Activated naive CD4-positive, alpha-beta T cell treated with anti-CD3 and anti-CD28 coated beads for 36 hours (primary cell): ENCODE results near the gene CPT1C. TPM values are rescaled to one million over a fixed set of nuclear protein-coding genes. Genes with fewer than 3 reads are reported as not detected.

Experiments used
- CTCF ChIA-PET: fragments of 350-600 bp; sonication (Branson Sonifier 250); formaldehyde crosslinking; loops from one replicate; lab custom pipeline; 2021; ENCODE audit warnings: antibody characterized with exemption; lab: Charles Lee
- DNase-seq: peaks from one replicate; pipeline ENCODE4 v3.0.0-alpha.2; 2020
- H3K27ac Mint-ChIP-seq: one replicate; pipeline ENCODE4 v1.8.0; 2021; ENCODE audit warnings: mild to moderate bottlenecking, mixed read lengths
- H3K27me3 Mint-ChIP-seq: one replicate; pipeline ENCODE4 v1.8.0; 2021; ENCODE audit warnings: low read depth, mixed read lengths
- H3K36me3 Mint-ChIP-seq: one replicate; pipeline ENCODE4 v1.8.0; 2021; ENCODE audit warnings: low read depth, mixed read lengths
- H3K4me1 Mint-ChIP-seq: one replicate; pipeline ENCODE4 v1.8.0; 2021; ENCODE audit warnings: low read depth, mixed read lengths
- H3K4me3 Mint-ChIP-seq: one replicate; pipeline ENCODE4 v1.8.0; 2021; ENCODE audit warnings: mild to moderate bottlenecking, moderate library complexity, mixed read lengths
- H3K9me3 Mint-ChIP-seq: one replicate; pipeline ENCODE4 v1.8.0; 2021; ENCODE audit warnings: mixed read lengths
- intact Hi-C: fragments of 100-400 bp; cut with micrococcal nuclease; formaldehyde crosslinking; loops from one replicate; pipeline ENCODE4 v1.15.1; 2023
- microRNA-seq: library from miRNA; unstranded; fragments of <30 nt; microRNA quantifications from one replicate; pipeline ENCODE4 v1.2.0, GENCODE V29; 2022; ENCODE audit warnings: borderline microRNAs expressed, borderline replicate concordance
- total RNA-seq, 2 experiments: library from RNA; stranded (reverse); gene quantifications; one replicate each; pipeline ENCODE4 v1.2.3, GENCODE V29; 2021

Gene CPT1C
- total RNA-seq, 2 experiments from 2014 or later: 0.32 to 0.48 TPM

GRCh38 chr19:49758292-49758691 lies 67.4 kb downstream of the CPT1C start:
- Mint-ChIP-seq H3K36me3 (no peaks in the 10 kb centered on the region), H3K4me1 (no peaks in the 10 kb centered on the region), H3K4me3 (no peak overlapping the region), H3K27me3 (no peaks in the 10 kb centered on the region), H3K9me3 (peaks cover 5% of the 10 kb centered on the region), H3K27ac (no peak overlapping the region)
- intact Hi-C loops: no loop called here
- DNase-seq: no peak
- CTCF ChIA-PET: interaction anchor here (0.6 kb wide), 1 partner anchor 9 kb away, joined by 3 read pairs; no protein-coding TSS in a partner anchor

- intact Hi-C loops: no loop called here
- Mint-ChIP-seq H3K27me3 (no peaks in the 10 kb centered on the region), H3K4me3 (no peak overlapping the region)
Observed at GRCh38 chr19:49761249-49761624, 70.3 kb downstream of the CPT1C start.

GRCh38 chr19:49761625-49762311 lies 70.9 kb downstream of the CPT1C start:
- H3K4me3 Mint-ChIP-seq: peak overlapping the region; percentile 24

More at GRCh38 chr19:49761249-49761624, 70.3 kb downstream of the CPT1C start:
- Mint-ChIP-seq H3K4me1 (peaks cover 5% of the 10 kb centered on the region), H3K9me3 (peaks cover under 1% of the 10 kb centered on the region), H3K27ac (peak overlapping the region; percentile 66), H3K36me3 (no peaks in the 10 kb centered on the region)
- CTCF ChIA-PET: no interaction called here
- DNase-seq: no peak

GRCh38 chr19:49763230-49763629 lies 72.3 kb downstream of the CPT1C start, which contains the start of gene TSKS:
TSKS (minus strand) TSS chr19:49763306; CDS start chr19:49763247, 59 bp downstream.
- intact Hi-C loops: no loop called here
- CTCF ChIA-PET: interaction anchor here (1.1 kb wide), 1 partner anchor 12 kb away, joined by 3 read pairs; no protein-coding TSS in a partner anchor

More at GRCh38 chr19:49761625-49762311, 70.9 kb downstream of the CPT1C start:
- Mint-ChIP-seq H3K27me3 (no peaks in the 10 kb centered on the region), H3K36me3 (no peaks in the 10 kb centered on the region), H3K9me3 (no peaks in the 10 kb centered on the region), H3K4me1 (peaks cover 5% of the 10 kb centered on the region), H3K27ac (peak overlapping the region; percentile 66)
- intact Hi-C loops: no loop called here
- peak; percentile 33 for DNase-seq
- CTCF ChIA-PET: no interaction called here

More at GRCh38 chr19:49763230-49763629, 72.3 kb downstream of the CPT1C start, which contains the start of gene TSKS:
- Mint-ChIP-seq H3K4me1 (peaks cover 16% of the 10 kb centered on the region), H3K4me3 (no peak within 1 kb of the TSS), H3K27ac (peak within 1 kb of the TSS; percentile 66), H3K9me3 (no peaks in the 10 kb centered on the region), H3K27me3 (no peaks in the 10 kb centered on the region), H3K36me3 (no peaks in the 10 kb centered on the region)
- no peak for DNase-seq

Small RNAs within 50 kb of the gene (microRNA-seq; reads per million reads assigned to microRNA genes)
- gene MIR5088: 2.7 reads per million

Other genes starting within 250 kb of the CPT1C start
- under 1 TPM; 0.12 TPM for gene SLC17A7, start 249.6 kb upstream of the CPT1C start, total RNA-seq
- 10 to 100 TPM; 80.7 to 84.4 TPM for gene PIH1D1, start 239.3 kb upstream of the CPT1C start, total RNA-seq
- gene ALDH16A1, start 237.9 kb upstream of the CPT1C start, total RNA-seq: 10 to 100 TPM; 43.4 to 46.8 TPM
- 10 to 100 TPM; 23.9 to 28.4 TPM for gene FLT3LG, start 216.9 kb upstream of the CPT1C start, total RNA-seq
- 1,000 to 10,000 TPM; 4,441 to 4,607 TPM for gene RPL13A, start 203.5 kb upstream of the CPT1C start, total RNA-seq
- 1,000 to 10,000 TPM; 3,906 to 3,945 TPM for gene RPS11, start 194.7 kb upstream of the CPT1C start, total RNA-seq
- gene FCGRT, start 178.5 kb upstream of the CPT1C start, total RNA-seq: 10 to 100 TPM; 15.7 to 17.1 TPM
- gene RCN3, start 163.1 kb upstream of the CPT1C start, total RNA-seq: 1 to 10 TPM; 6.7 to 7.2 TPM
- 10 to 100 TPM; 76.4 to 77.4 TPM for gene NOSIP, start 110.6 kb upstream of the CPT1C start, total RNA-seq
- gene PRRG2, start 109.8 kb upstream of the CPT1C start, total RNA-seq: under 1 TPM; 0.52 TPM
- 10 to 100 TPM; 16.4 to 16.9 TPM for gene PRR12, start 99.9 kb upstream of the CPT1C start, total RNA-seq
- gene RRAS, start 51.0 kb upstream of the CPT1C start, total RNA-seq: 1 to 10 TPM; 7.2 to 7.8 TPM
- gene SCAF1, start 48.9 kb upstream of the CPT1C start, total RNA-seq: 10 to 100 TPM; 39.9 to 41.9 TPM
- 10 to 100 TPM; 85.2 to 97.8 TPM for gene IRF3, start 25.3 kb upstream of the CPT1C start, total RNA-seq
- gene BCL2L12, start 25.2 kb upstream of the CPT1C start, total RNA-seq: 10 to 100 TPM; 70.5 to 75.6 TPM
- 100 to 1,000 TPM; 380 to 394 TPM for gene PRMT1, start 13.8 kb upstream of the CPT1C start, total RNA-seq
- gene ADM5, start 1.5 kb upstream of the CPT1C start, total RNA-seq: 1 to 10 TPM; 1.4 to 1.8 TPM
- gene TSKS, start 72.2 kb downstream of the CPT1C start, total RNA-seq: under 1 TPM; 0.57 to 0.72 TPM
- gene AP2A1, start 75.9 kb downstream of the CPT1C start, total RNA-seq: 10 to 100 TPM; 87.7 to 88.3 TPM
- gene FUZ, start 122.2 kb downstream of the CPT1C start, total RNA-seq: 10 to 100 TPM; 14.5 to 14.9 TPM
- gene MED25, start 127.2 kb downstream of the CPT1C start, total RNA-seq: 10 to 100 TPM; 32.4 to 39.2 TPM
- 10 to 100 TPM; 66.0 to 68.0 TPM for gene PTOV1, start 160.0 kb downstream of the CPT1C start, total RNA-seq
- 10 to 100 TPM; 64.4 to 65.9 TPM for gene PNKP, start 176.5 kb downstream of the CPT1C start, total RNA-seq
- gene AKT1S1, start 186.2 kb downstream of the CPT1C start, total RNA-seq: 10 to 100 TPM; 13.3 to 14.2 TPM
- gene TBC1D17, start 186.6 kb downstream of the CPT1C start, total RNA-seq: 10 to 100 TPM; 29.8 to 32.4 TPM
- 1 to 10 TPM; 7.2 to 7.5 TPM for gene IL4I1, start 205.8 kb downstream of the CPT1C start, total RNA-seq
- 1 to 10 TPM; 8.0 to 8.8 TPM for gene ATF5, start 238.1 kb downstream of the CPT1C start, total RNA-seq
- gene NUP62, start 238.4 kb downstream of the CPT1C start, total RNA-seq: 10 to 100 TPM; 89.2 to 92.5 TPM